Effector CD8-positive, alpha-beta T cell (primary cell): ENCODE results near the gene PKP4.
"Not testable (repeated sequence)": the region's sequence is repeated elsewhere in the genome, so short reads cannot be mapped to it uniquely, and the experiment has no call there.

Experiments used
- DNase-seq: peaks from one replicate; lab custom pipeline; 2025; lab: John Stamatoyannopoulos, UW

PKP4 gene

GRCh38 chr2:158687315-158687714, 230.6 kb downstream of the PKP4 start:
- no peak for DNase-seq

- DNase-seq: no peak
Observed at GRCh38 chr2:158688721-158689120, 232.0 kb downstream of the PKP4 start.

- no peak for DNase-seq
Observed at GRCh38 chr2:158689391-158689790, 232.6 kb downstream of the PKP4 start.

GRCh38 chr2:158690823-158691222, 234.1 kb downstream of the PKP4 start:
- no peak for DNase-seq

- DNase-seq: no peak
Observed at GRCh38 chr2:158691619-158692018, 234.9 kb downstream of the PKP4 start.

- no peak for DNase-seq
Observed at GRCh38 chr2:158692372-158693103, 235.8 kb downstream of the PKP4 start.

- DNase-seq: no peak
Observed at GRCh38 chr2:158693476-158693875, 236.7 kb downstream of the PKP4 start.

- no peak for DNase-seq
Observed at GRCh38 chr2:158695305-158695704, 238.6 kb downstream of the PKP4 start.

- DNase-seq: not testable (repeated sequence)
Observed at GRCh38 chr2:158695744-158696143, 239.0 kb downstream of the PKP4 start.

GRCh38 chr2:158699323-158699722, 242.6 kb downstream of the PKP4 start:
- DNase-seq: no peak

- DNase-seq: no peak
Observed at GRCh38 chr2:158701101-158701500, 244.3 kb downstream of the PKP4 start.

- DNase-seq: no peak
Observed at GRCh38 chr2:158702740-158703139, 246.0 kb downstream of the PKP4 start.

- DNase-seq: not testable (repeated sequence)
Observed at GRCh38 chr2:158704724-158705465, 248.1 kb downstream of the PKP4 start.

GRCh38 chr2:158712791-158713522, 256.2 kb downstream of the PKP4 start:
- no peak for DNase-seq

GRCh38 chr2:158713523-158714138, 256.9 kb downstream of the PKP4 start:
- DNase-seq: no peak

- no peak for DNase-seq
Observed at GRCh38 chr2:158714420-158714819, 257.7 kb downstream of the PKP4 start.

- DNase-seq: no peak
Observed at GRCh38 chr2:158715357-158715756, 258.6 kb downstream of the PKP4 start.

GRCh38 chr2:158716121-158716791, 259.5 kb downstream of the PKP4 start:
- no peak for DNase-seq

GRCh38 chr2:158716921-158717320, 260.2 kb downstream of the PKP4 start:
- DNase-seq: no peak

GRCh38 chr2:158717366-158718195, 260.8 kb downstream of the PKP4 start:
- DNase-seq: no peak

GRCh38 chr2:158718196-158718585, 261.4 kb downstream of the PKP4 start:
- no peak for DNase-seq
